Mesodermal cell (in vitro differentiated cells): ENCODE measurements around the gene GPR39.

Experiments used
- H3K27ac ChIP-seq: 2 replicates; pipeline ENCODE4 v1.7.0; 2013; ENCODE audit warnings: mild to moderate bottlenecking, low read depth, low read length, moderate library complexity; ENCODE audit not compliant: severe bottlenecking
- H3K36me3 ChIP-seq: 2 replicates; pipeline ENCODE4 v1.7.1; 2013; ENCODE audit warnings: mild to moderate bottlenecking, low read length, moderate library complexity; ENCODE audit not compliant: control insufficient read depth, insufficient read depth
- H3K4me1 ChIP-seq: one replicate; pipeline ENCODE4 v1.7.1; 2013; ENCODE audit warnings: mild to moderate bottlenecking, low read length; ENCODE audit not compliant: insufficient read depth, control insufficient read depth, poor library complexity, severe bottlenecking
- H3K4me3 ChIP-seq: 2 replicates; pipeline ENCODE4 v1.7.0; 2013; ENCODE audit warnings: low read length, control low read depth, mild to moderate bottlenecking; ENCODE audit not compliant: insufficient read depth, poor library complexity, severe bottlenecking; ENCODE audit errors: extremely low read depth
- H3K9me3 ChIP-seq: 2 replicates; pipeline ENCODE4 v1.7.1; 2013; ENCODE audit warnings: mild to moderate bottlenecking, low read length, moderate library complexity; ENCODE audit not compliant: control insufficient read depth
- WGBS, 2 experiments: methylation state at CpG; one replicate each; pipeline ENCODE4 v1.1.5; 2013; ENCODE audit warnings: missing lambda C conversion rate in 2 of 2; ENCODE audit not compliant: insufficient coverage in 2 of 2; 5-methylcytosine and 5-hydroxymethylcytosine counted together

GPR39 gene

DNA sequence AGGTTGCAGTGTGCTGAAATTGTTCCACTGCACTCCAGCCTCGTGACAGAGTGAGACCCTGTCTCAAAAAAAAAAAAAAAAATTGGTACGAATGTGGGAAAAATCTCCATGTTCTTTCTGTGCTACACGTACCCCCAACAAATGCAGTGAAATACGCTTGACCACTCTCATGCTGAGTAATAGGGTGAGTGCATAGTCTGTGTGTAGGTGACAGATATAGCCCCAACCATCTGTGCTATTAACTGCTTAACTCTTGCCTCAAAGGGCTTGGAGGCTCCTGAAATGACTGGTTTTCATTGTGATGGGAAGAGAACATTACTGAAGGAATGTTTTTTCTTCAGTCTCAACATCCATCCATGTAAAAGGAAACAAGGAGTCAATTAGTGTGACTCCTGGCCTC, 237.7 kb downstream of the GPR39 start:
- no peaks in the 10 kb centered on the region for H3K36me3 ChIP-seq
- no peaks in the 10 kb centered on the region for H3K9me3 ChIP-seq
- H3K27ac ChIP-seq: no peak overlapping the region
- no peak overlapping the region for H3K4me3 ChIP-seq
- 93 to 100% methylated on average over 1 to 2 of the region's 4 CpGs for WGBS, 2 experiments
- H3K4me1 ChIP-seq: no peaks in the 10 kb centered on the region

- H3K36me3 ChIP-seq: no peaks in the 10 kb centered on the region
- H3K27ac ChIP-seq: no peak overlapping the region
- no peaks in the 10 kb centered on the region for H3K4me1 ChIP-seq
- H3K9me3 ChIP-seq: no peaks in the 10 kb centered on the region
- WGBS, 2 experiments: 93 to 97% methylated on average over 3 to 4 of the region's 7 CpGs
- H3K4me3 ChIP-seq: no peak overlapping the region
Observed at GRCh38 chr2:132654968-132655367, 238.4 kb downstream of the GPR39 start.

DNA sequence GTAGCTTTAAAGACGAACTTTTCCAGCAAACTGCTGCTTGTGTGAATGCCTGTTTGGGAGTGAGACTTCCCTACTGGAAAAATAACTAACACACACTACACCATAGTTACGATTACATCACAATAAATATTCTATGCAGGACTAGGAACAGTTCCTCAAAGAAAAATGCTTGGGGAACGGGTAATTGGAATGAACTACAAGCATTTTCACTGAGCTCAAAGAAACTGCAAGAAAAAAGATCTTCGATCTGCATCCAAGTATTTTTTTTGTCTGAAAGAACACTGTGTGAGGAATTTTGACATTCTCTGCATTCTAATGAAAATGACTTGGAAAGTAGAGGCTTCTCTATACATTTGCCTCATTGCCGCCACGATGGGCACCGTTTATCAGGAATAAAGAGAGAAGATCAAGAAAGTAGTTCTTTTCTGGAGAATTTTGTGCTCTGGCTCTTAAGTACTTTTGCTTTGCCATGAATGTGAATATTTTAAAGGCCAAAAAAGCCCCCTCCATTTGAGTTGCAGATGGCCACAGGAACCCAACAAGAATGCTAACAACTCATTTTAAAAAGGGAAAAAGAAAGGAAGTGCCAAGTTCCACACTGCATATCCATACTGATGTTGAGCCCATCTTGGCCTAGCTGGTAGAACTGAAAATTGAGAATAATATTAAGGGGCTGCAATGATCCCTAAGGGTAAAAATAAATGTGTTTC, 239.8 kb downstream of the GPR39 start:
- Histone ChIP-seq H3K36me3 (no peaks in the 10 kb centered on the region), H3K4me1 (no peaks in the 10 kb centered on the region), H3K27ac (no peak overlapping the region), H3K9me3 (no peaks in the 10 kb centered on the region), H3K4me3 (no peak overlapping the region)
- WGBS, 2 experiments: 59% methylated on average over 3 of the region's 7 CpGs; no CpG with 5 or more reads in 1 of the 2 experiments

GRCh38 chr2:132659331-132659730, 242.7 kb downstream of the GPR39 start:
- no peaks in the 10 kb centered on the region for H3K36me3 ChIP-seq

GRCh38 chr2:132662732-132663131, 246.1 kb downstream of the GPR39 start:
- Histone ChIP-seq H3K4me1 (peaks cover 4% of the 10 kb centered on the region), H3K27ac (no peak overlapping the region), H3K4me3 (no peak overlapping the region), H3K36me3 (no peaks in the 10 kb centered on the region), H3K9me3 (no peaks in the 10 kb centered on the region)
- WGBS, 2 experiments: 100% methylated on average over 1 of the region's 3 CpGs

More at GRCh38 chr2:132659331-132659730, 242.7 kb downstream of the GPR39 start:
- Histone ChIP-seq H3K4me3 (no peak overlapping the region), H3K4me1 (no peaks in the 10 kb centered on the region), H3K9me3 (no peaks in the 10 kb centered on the region), H3K27ac (no peak overlapping the region)
- WGBS, 2 experiments: 93 to 100% methylated on average over 3 of the region's 3 CpGs

GRCh38 chr2:132664096-132664495, 247.5 kb downstream of the GPR39 start:
- no peak overlapping the region for H3K4me3 ChIP-seq
- no CpG with 5 or more reads among the region's 2 CpGs for WGBS, 2 experiments
- H3K4me1 ChIP-seq: peaks cover 7% of the 10 kb centered on the region
- H3K9me3 ChIP-seq: no peaks in the 10 kb centered on the region
- no peaks in the 10 kb centered on the region for H3K36me3 ChIP-seq
- H3K27ac ChIP-seq: no peak overlapping the region

- Histone ChIP-seq H3K9me3 (no peaks in the 10 kb centered on the region), H3K36me3 (no peaks in the 10 kb centered on the region), H3K4me3 (no peak overlapping the region), H3K27ac (no peak overlapping the region), H3K4me1 (peaks cover 7% of the 10 kb centered on the region)
- WGBS, 2 experiments: 96 to 98% methylated on average over 4 of the region's 4 CpGs
Observed at GRCh38 chr2:132665401-132666140, 249.0 kb downstream of the GPR39 start.

DNA sequence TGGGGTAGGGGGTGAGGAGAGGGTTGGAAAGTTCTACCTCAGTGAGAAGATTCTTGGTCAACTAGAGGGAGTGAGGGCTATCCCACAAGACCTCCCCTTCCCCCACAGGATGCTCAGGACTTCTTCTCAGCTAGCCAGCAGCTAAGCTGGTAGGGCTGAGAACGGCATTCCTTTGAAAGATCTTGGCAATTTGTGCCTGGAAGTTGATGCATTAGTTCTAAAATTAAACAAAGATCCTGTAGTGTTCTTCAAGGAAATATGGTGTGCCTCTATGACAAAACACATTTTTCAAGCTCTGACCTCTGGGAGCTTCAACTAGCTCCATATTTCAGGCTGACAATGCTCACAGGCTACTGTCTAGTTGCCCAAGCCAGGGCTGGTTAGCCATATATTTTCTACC, 251.1 kb downstream of the GPR39 start:
- WGBS, 2 experiments: 60% methylated on average over 1 of the region's 1 CpG; no CpG with 5 or more reads in 1 of the 2 experiments
- Histone ChIP-seq H3K27ac (no peak overlapping the region), H3K4me1 (peaks cover 9% of the 10 kb centered on the region), H3K9me3 (no peaks in the 10 kb centered on the region), H3K36me3 (no peaks in the 10 kb centered on the region), H3K4me3 (no peak overlapping the region)

GRCh38 chr2:132668189-132668823, 251.7 kb downstream of the GPR39 start:
- WGBS, 2 experiments: 11 to 18% methylated on average over 13 to 19 of the region's 25 CpGs
- Histone ChIP-seq H3K27ac (no peak overlapping the region), H3K9me3 (no peaks in the 10 kb centered on the region), H3K4me3 (peak overlapping the region; percentile 43), H3K4me1 (peaks cover 9% of the 10 kb centered on the region), H3K36me3 (no peaks in the 10 kb centered on the region)

- 0 to 2% methylated on average over 59 to 73 of the region's 80 CpGs for WGBS, 2 experiments
- Histone ChIP-seq H3K9me3 (no peaks in the 10 kb centered on the region), H3K4me3 (peak overlapping the region; percentile 43), H3K4me1 (peaks cover 9% of the 10 kb centered on the region), H3K27ac (no peak overlapping the region), H3K36me3 (no peaks in the 10 kb centered on the region)
Observed at GRCh38 chr2:132668987-132669907, 252.6 kb downstream of the GPR39 start.
